ENCODE results near the gene OSBPL5. TPM values are rescaled to one million over a fixed set of nuclear protein-coding genes. Genes with fewer than 3 reads are reported as not detected.

OSBPL5 gene
- total RNA-seq, 4 donors from 2014 or later, result 9.2 to 18.5 (median 14.0) TPM

GRCh38 chr11:3167143-3168119 is 2.3 kb upstream of the OSBPL5 start:
- Histone ChIP-seq H3K4me1 (peaks cover 44 to 51% of the 10 kb centered on the region in 2 donors), H3K27ac (no peak overlapping the region), H3K9me3 (no peaks in the 10 kb centered on the region), H3K27me3 (no peaks in the 10 kb centered on the region), H3K36me3 (no peaks in the 10 kb centered on the region), H3K4me3 (no peak overlapping the region)
- DNase-seq (no peak), ATAC-seq (no peak)
- intact Hi-C loops (cut with DNase I; ENCODE audit: low total_unique reads), result loop anchor here (5.0 kb wide), 1 partner anchor 210 kb away; the partner anchor contains the start of gene ZNF195
- in situ Hi-C loops (cut with MboI; ENCODE audit: low sequenced_read_pairs in 4 of 4), result no loop called here
- TF ChIP-seq POLR2A (IDR thresholded peaks at IDR 0.05) (no peak), CTCF (IDR thresholded peaks at IDR 0.05 in 4 of 5, conservative IDR thresholded peaks at IDR 0.05 in 1 of 5) (no peak)

GRCh38 chr11:3166268-3167142 is 1.4 kb upstream of the OSBPL5 start:
- Histone ChIP-seq H3K4me1 (peaks cover 53 to 58% of the 10 kb centered on the region in 2 donors), H3K4me3 (no peak overlapping the region), H3K27ac (no peak overlapping the region), H3K27me3 (no peaks in the 10 kb centered on the region), H3K36me3 (no peaks in the 10 kb centered on the region), H3K9me3 (no peaks in the 10 kb centered on the region)
- ATAC-seq, result no peak
- no peak for DNase-seq
- intact Hi-C loops (cut with DNase I; ENCODE audit: low total_unique reads), result loop anchor here (5.0 kb wide), 1 partner anchor 211 kb away; the partner anchor contains the start of gene ZNF195
- no peak for TF ChIP-seq CTCF (IDR thresholded peaks at IDR 0.05 in 4 of 5, conservative IDR thresholded peaks at IDR 0.05 in 1 of 5)
- no peak for TF ChIP-seq POLR2A (IDR thresholded peaks at IDR 0.05)
- in situ Hi-C loops (cut with MboI; ENCODE audit: low sequenced_read_pairs in 4 of 4), result no loop called here

GRCh38 chr11:3165916-3166267 is 782 bp upstream of the OSBPL5 start:
- Histone ChIP-seq H3K9me3 (no peaks in the 10 kb centered on the region), H3K27me3 (no peaks in the 10 kb centered on the region), H3K36me3 (no peaks in the 10 kb centered on the region), H3K4me1 (peaks cover 59 to 64% of the 10 kb centered on the region in 2 donors), H3K4me3 (peak overlapping the region in 1 of 4 donors; percentile 66), H3K27ac (no peak overlapping the region)
- in situ Hi-C loops (cut with MboI; ENCODE audit: low sequenced_read_pairs in 4 of 4), result no loop called here
- intact Hi-C loops (cut with DNase I; ENCODE audit: low total_unique reads), result loop anchor here (1.0 to 5.0 kb wide), 3 partner anchors 41 to 281 kb away; partner anchors contain the start of genes CDKN1C and ZNF195
- DNase-seq, result no peak
- no peak for TF ChIP-seq CTCF (IDR thresholded peaks at IDR 0.05 in 4 of 5, conservative IDR thresholded peaks at IDR 0.05 in 1 of 5)
- TF ChIP-seq POLR2A (IDR thresholded peaks at IDR 0.05), result no peak
- ATAC-seq, result no peak

- in situ Hi-C loops (cut with MboI; ENCODE audit: low sequenced_read_pairs in 4 of 4), result no loop called here
- Histone ChIP-seq H3K27ac (peak overlapping the region; percentile 67 to 81 (median 80)), H3K4me3 (peak overlapping the region; percentile 58 to 77 (median 66)), H3K4me1 (peaks cover 60 to 69% of the 10 kb centered on the region in 2 donors), H3K9me3 (no peaks in the 10 kb centered on the region), H3K36me3 (no peaks in the 10 kb centered on the region), H3K27me3 (no peaks in the 10 kb centered on the region)
- intact Hi-C loops (cut with DNase I; ENCODE audit: low total_unique reads), result loop anchor here (1.0 to 5.0 kb wide), 4 partner anchors 40 to 279 kb away; partner anchors contain the start of genes CDKN1C and ZNF195
- ATAC-seq, result peak; percentile 1 to 4
- TF ChIP-seq POLR2A (IDR thresholded peaks at IDR 0.05) (no peak), CTCF (IDR thresholded peaks at IDR 0.05 in 4 of 5, conservative IDR thresholded peaks at IDR 0.05 in 1 of 5) (no peak)
- no peak for DNase-seq
Observed at GRCh38 chr11:3164552-3165151, 458 bp downstream of the OSBPL5 start.

Data from gastrocnemius medialis (tissue), 4 donors.